GM18867 (cell line): ENCODE measurements around the gene PDCL2.
"Not testable (repeated sequence)": the region's sequence is repeated elsewhere in the genome, so short reads cannot be mapped to it uniquely, and the experiment has no call there.

Experiments
- ATAC-seq: cut with Tn5 transposase; IDR thresholded peaks from one replicate; pipeline ENCODE4 v1.9.1; 2021; ENCODE audit warnings: mild to moderate bottlenecking, moderate library complexity; ENCODE audit not compliant: unreplicated experiment

Gene PDCL2, protein sequence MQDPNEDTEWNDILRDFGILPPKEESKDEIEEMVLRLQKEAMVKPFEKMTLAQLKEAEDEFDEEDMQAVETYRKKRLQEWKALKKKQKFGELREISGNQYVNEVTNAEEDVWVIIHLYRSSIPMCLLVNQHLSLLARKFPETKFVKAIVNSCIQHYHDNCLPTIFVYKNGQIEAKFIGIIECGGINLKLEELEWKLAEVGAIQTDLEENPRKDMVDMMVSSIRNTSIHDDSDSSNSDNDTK

DNA sequence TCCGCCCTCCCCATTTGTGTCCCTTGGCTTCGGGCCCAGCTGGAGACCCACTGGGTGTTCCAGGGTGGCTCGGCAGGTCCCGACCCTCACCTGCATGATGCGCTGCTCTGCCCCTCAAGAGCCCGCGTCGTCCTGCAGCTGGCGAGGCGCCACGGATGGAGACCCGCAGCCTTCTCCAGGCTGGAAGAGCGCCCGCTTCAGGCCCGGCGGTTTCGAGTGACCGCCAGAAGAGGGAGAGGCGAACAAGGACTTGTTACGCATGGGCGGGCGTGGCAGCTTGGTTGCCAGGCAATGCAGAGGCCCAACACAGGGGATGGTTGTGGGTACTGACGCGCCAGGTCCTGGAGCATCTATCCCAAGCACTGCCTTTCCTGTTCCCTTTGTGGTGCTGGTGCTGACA is at the start of gene PDCL2:
Gene PDCL2, minus strand, starts transcription at position 232 of the 400 bp plus-strand sequence. Its CDS starts 136 bp downstream, at position 96.
- no peak for ATAC-seq

DNA sequence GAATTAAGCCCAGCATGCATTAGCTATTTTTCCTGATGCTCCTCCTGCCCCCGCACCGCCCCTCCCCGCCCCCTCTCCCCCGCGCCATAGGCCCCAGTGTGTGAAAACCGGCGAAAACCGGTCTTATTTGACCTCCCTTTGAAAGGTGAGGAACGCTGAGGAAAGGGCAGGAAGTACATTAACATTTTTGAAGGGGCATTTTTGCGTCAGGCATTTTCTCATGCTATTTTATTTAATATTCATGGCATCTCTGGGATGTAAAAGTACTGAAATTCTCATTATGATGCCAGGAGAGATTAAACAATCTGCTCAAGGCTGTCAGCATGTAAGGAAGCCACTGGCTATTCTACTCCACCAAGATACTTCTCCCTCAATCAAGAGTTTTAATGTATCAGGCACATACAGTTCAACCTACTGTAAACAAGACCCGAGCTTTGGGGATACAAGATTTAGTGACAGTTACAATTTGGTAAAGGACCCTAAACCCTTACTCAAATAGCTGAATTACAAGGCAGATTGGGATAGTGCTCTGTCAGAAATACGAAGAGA is 45.3 kb upstream of the PDCL2 start:
- ATAC-seq: no peak

DNA sequence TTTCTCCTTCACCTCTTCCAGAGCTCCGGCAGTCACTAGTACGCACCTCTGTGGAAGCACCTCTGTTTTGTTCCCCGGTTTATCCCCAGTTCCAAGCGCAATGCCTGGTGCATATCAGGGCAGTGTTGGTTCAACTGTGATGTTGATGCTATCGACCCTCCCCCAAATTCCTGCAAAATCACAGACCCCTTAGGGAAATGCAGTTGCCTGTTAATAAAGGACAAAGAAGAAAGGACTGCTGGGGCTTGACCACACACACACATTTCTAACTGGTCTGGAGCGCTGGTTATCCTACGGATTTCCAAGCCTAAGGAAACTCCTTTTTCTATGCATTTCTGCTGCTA is 44.6 kb upstream of the PDCL2 start:
- no peak for ATAC-seq

DNA sequence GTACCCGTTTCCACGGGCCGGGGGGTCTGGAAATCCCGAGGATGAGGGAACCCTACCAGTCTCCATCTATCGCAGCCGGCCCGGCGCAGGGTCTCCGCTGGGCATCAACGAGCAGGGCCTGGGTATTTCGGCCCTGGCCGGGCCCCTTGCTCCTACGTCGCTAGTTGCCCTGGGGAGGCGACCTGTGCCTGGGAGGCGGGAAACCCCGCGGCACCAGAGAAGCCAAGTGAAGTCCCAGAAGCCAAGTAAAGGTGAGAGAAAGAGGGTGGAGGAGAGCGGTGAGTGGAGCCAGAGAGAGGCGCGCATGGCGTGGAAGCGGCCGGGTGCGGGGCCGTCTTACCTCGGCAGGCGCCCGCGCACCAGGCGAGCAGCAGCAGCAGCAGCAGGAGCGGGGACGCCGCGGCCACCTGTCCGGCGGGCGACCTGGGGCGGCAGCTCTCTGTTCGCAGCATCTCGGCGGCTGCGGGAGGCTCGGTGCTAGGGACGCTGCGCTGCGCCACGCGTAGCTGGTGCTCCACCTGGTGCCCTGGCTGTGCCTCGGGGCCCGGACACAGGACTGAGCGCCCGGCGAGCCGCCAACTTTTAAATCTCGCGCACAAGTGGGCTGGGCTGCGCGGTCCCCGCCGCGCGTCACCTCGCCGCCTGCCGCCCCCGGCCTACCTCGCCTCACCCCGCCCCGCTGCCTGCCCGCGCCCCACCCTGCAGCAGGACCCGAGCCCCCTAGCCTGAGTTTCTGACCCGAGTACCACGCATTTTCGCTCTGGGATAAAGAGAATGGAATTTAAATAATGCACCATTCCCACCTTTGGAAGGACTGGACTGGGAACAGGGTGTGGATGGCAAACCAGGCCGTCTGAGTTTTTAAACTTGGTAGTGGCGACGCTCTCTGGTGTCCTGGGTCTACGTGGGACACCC is 44.0 kb upstream of the PDCL2 start, which contains the start of gene NMU:
Gene NMU, minus strand, starts transcription at position 558 of the 915 bp plus-strand sequence. Its CDS starts 106 bp downstream, at position 452.
- peak; percentile 92 for ATAC-seq

DNA sequence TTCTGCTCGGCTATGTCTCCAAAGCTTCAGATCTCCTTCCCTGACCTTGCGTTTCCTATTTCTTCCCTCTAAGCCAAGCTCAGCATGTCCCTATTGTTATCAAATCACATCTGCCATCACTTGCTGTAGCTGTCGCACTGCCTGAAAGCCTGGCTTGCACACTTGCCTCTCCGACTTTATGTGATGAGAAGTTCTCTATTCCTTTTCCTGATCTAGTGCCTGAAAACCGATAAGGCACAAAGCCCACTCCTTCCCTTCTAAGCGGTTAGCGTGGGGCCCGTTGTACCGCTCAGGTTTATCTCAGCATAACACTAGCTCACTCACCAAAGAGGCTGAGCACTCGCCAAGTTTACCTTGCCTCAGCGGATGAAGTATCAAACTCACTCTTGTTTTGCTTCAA is 43.2 kb upstream of the PDCL2 start:
- ATAC-seq: no peak

DNA sequence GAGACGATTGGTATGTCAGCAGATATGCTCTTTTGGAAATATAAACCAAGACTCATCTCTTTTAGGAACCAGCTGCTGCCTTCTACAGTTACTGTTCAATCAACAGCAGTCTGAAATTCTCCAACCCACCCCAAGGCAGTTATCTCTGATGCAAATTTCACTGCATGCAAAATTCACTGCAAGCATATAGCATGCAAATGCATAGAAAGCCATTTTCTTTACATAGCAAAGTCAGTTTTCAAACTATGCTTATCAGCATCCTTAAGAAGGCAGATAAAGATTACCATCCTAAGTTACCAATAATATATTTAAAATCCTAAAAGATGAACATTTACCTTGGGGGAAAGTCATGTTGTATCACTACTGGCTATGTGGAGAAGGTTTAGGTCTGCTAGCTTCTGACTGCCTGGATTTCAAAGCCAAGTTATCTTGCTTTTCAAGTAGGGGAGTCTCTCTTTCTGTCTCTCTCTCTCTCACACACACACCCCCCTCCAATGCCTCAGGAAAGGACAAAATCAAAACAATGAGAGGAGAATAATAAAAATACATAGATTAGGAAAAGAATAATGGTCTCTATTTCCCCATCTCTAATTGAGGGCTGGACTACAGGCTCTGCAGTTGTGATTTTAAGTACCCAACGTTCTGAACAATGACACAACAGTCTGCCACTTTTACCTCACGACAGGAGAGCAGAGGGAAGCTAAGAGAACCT is 42.5 kb upstream of the PDCL2 start:
- ATAC-seq: no peak

DNA sequence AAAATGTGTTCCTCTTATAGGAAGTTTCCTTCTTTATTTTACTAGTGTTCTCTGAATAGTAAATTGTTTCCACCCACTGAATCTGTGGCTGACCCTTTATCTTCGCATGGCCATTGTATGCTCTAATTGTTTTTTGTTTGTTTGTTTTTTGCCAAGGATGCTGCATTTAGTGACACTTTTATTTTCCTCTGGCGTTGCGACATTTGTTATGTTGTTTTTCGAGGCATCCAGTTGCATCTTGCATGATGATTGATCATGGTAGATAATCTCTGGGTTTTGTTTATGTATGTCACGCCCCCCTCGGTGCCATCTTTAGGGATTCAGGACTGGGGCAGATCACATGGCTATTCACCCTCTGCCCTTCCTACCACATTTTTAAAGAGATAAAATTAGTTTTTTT is 41.9 kb upstream of the PDCL2 start:
- ATAC-seq: no peak

DNA sequence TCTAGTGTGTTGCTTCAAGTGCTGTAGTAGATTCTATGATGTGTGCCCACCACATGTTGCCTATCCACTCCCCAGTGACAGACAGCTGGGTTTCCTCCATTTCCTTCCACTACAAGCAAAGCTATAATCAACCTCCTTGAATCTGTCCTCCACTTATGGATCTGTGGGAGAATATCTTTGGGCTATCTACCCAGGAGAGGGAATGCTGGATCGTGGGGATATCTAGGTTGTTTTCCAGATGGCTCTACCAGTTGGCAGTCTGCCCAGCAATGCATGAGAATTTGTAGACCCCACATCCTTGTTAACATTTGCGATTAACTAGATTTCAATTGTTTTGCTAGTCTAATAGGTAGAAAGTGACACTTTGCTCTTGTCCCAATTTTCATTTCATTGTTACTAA is 33.8 kb upstream of the PDCL2 start:
- no peak for ATAC-seq

DNA sequence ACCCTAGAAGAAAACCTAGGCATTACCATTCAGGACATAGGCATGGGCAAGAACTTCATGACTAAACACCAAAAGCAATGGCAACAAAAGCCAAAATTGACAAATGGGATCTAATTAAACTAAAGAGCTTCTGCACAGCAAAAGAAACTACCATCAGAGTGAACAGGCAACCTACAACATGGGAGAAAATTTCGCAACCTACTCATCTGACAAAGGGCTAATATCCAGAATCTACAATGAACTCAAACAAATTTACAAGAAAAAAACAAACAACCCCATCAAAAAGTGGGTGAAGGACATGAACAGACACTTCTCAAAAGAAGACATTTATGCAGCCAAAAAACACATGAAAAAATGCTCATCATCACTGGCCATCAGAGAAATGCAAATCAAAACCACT is 32.0 kb upstream of the PDCL2 start:
- not testable (repeated sequence) for ATAC-seq

DNA sequence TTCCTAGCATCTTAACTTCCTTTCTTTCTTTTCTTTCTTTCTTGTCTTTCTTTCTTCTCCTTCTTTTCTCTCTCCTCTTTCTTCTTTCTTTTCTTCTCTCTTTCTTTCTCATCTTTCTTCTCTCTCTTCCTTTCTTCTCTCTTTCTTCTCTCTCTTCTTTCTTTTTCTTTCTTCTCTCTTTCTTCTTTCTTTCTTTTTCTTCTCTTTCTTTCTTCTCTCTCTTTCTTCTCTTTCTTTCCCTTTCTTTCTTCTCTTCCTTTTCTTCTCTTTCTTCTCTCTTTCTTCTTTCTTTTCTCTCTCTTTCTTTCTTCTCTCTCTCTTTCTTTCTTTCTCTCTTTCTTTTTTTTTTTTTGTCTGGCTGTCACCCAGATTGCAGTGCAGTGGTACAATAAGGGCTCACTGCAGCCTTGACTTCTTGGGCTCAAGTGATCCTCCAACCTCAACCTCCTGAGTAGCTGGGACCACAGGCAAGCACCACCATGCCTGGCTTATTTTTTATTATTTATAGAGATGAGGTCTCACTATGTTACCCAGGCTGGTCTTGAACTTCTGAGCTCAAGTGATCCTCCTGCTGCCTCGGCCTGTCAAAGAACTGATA is 26.6 kb upstream of the PDCL2 start:
- ATAC-seq: no peak

DNA sequence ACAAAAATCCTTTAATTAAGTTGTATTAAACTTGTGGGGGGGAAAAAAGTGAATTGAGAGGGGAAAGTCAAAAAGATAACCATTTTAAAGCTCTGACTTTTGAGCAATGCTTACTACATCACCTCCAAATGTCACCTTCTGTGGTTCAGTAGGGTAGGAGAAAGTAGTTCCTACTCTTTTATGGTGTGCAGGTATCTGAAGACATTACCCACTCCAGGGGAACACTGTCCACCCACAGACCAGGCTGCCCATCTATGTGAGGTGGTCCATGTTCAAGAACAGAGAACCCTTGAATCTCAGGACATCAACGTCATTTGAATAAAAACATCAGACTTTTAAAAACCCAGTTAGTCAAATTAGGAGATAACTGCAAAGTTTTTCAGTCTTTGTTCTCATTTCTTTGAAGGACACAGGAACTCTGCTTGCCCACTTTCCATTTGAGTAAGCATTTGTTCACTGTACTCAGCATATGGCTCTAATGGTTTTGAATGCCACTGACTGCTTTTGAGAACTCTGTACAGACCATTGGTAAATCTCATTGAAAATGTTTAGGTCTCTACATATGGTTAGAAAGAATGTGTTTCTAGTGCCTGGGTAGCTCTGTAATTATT is 25.6 kb upstream of the PDCL2 start:
- peak; percentile 100 for ATAC-seq

DNA sequence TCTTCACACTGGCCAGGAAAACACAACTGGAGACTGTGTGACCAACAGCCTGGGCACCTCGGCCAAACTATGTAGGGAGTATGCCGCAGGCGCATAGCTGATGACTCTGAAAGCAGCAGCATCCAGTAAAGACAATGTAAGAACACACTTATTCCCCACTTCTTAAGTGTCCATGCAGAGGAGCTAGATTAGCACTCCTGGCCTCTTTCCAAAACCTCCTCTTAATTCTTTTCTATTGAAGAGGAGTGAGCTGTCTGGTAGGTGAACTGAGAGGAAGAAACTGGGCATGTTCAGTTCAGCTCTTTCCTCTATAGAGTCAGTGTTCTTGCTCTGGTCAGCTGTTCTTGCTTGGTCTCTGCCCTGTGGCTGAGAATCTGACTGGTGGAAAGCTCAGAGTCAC is 23.0 kb upstream of the PDCL2 start:
- ATAC-seq: no peak

DNA sequence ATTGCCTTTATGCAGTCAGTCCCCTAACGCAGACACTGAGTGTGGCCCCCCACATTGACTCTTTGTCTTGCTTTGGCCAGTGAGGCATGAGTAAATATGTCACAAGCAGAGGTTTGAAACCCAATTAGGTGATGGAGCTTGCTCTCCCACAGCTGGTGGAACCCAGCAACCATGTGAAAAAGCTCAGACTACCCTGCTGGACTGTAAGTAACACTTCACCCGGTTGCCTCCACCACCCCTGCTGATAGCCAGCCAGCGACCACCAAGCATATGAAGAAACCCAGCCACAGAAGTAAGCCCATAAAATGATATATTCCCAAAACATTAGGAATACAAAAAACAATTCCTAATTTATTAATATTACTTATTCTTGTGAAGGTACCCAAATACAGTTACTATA is 21.6 kb upstream of the PDCL2 start:
- ATAC-seq: no peak

DNA sequence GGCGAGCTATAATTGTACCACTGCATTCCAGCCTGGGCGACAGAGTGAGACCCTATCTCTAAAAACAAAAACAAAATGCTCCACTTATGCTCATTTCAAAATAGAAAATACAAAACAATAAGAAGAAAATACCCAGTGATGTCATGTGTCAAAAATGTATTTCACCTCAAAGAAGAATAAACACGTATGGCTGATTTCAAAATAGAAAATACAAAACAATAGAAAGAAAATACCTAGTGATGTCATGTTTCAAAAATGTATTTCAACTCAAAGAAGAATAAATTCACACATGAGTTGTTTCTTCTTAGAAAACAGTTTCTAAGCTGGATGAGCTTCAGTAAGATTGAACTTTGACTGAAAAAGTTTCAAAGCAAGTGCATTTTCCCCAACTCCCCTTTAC is 20.3 kb upstream of the PDCL2 start:
- no peak for ATAC-seq

DNA sequence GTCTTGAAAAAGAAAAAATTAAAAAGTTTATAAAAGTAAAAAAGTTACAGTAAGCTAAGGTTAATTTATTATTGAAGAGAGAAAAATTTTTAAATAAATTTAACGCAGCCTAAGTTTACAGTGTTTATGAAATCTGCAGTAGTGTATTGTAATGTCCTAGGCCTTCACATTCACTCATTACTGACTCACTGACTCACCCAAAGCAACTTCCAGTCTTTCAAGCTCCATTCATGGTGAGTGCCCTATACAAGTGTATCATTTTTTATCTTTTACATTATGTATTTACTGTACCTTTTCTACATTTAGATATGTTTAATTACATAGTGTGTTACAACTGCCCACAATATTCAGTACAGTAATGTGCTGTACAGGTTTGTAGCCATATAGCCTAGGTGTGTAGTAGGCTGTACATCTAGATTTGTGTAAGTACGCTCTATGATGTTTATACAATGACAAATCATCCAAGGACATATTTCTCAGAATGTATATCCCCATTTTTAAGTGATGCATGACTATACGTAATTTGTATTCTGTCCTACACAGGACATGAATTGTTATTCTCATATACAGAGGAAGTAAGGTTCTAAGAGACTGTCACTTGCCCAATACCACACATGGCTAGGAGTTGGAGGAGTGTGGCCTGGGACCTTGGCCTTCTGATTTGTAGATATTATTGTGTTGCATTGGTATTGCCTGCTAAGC is 19.5 kb upstream of the PDCL2 start:
- no peak for ATAC-seq

DNA sequence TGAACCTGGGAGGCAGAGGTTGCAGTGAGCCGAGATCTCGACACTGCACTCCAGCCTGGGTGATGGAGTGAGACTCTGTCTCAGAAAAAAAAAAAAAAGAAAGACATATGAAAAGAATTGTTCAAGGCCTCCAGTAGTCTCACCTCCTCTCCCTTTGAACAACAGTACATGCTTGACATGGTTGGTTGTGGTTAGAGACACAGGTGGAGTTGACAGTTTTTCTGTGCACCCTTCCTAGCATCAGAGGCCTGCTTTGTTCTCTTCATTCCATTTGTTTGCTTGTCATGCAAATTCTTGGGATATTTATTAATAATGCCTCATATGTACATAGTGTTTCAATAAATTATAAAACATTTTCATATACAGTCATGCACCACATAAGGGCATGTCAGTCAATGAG is 18.3 kb upstream of the PDCL2 start:
- ATAC-seq: no peak

DNA sequence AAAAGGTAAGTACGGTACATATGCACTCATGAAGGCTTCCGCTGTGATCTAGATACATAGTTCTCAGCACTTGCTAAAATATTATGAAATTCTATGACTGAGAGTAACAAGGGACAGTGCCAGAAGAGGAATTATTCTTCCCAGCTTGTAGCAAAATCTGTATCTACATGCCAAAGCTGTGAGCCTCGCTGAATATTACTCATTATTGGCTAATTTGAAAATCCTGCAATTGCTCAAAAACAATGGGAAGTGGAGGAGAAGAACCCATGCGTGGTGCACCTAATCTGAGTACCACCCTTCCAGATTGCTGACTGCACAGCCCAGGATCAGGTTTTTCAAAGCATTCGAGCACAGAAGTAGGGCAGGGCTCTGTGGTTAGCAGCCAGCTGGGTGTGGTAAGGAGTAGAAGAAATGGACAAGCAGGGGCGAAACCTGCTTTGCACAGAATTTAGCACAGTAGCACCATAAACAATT is 17.4 kb upstream of the PDCL2 start:
- no peak for ATAC-seq

DNA sequence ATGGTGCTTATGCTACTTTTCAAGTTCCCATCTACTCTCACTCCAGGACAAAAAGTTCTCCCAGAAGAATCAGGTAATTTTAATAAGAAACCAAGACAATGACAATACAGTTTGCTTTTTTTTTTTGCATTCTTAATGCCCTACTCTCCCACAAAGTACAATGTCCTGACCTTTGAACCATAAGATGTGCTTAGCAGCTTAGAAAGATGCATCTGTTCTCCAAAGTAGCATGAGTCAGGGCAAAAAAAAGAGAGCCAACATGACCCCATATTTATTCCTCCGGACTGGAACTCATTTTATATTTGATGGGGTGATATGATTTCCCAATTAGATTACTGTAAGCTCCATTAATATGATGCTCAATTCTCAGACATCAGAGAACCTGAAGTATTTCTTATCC is 16.5 kb upstream of the PDCL2 start:
- ATAC-seq: no peak

DNA sequence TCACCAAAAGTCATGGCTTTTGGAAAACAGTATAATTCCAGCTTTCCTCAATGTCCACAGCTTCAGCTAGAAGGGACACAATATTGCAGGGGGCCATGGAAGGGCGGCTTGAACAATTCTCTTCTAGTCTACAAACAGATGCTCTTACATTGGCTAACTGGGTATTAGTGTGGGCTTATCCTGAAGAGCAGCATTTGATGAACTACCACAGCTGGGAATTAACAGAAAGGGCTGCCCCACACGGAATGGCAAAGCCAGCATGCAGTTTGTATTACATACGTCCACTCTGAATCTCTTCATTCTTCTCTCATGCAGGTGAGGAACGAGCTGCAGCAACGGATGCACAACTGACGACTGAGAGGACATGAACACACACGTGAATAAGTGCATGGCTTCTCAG is 13.0 kb upstream of the PDCL2 start:
- no peak for ATAC-seq

DNA sequence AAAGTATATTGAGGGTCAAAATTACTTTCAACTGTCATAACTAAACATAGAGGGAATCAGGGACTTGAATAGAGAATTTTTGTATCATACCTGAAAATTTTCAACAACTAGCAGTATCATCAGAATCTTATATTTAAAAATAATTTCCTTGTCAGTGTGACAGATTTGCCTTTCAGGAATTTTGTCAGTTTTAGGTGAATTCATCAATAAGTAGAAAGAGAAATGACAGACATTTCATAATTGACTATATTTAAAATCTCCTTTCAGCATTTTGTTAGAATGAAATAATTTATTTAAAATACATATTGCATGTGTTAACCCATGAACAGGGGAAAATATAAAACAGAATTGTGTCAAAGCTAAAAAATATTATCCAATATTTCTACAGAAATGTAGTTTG is 8.6 kb upstream of the PDCL2 start:
- ATAC-seq: no peak
